ENCODE data around the gene TOX4. TPM values are rescaled to one million over a fixed set of nuclear protein-coding genes. Genes with fewer than 3 reads are reported as not detected.
A peak's percentile ranks its signal among the peaks of the same experiment; 100 is the strongest.

TOX4 gene
- total and polyA plus RNA-seq, 2 of the 8 experiments (the other 6 are each of a cell fraction or from before 2014, with no cell fraction given): 51.5 to 58.3 TPM

DNA sequence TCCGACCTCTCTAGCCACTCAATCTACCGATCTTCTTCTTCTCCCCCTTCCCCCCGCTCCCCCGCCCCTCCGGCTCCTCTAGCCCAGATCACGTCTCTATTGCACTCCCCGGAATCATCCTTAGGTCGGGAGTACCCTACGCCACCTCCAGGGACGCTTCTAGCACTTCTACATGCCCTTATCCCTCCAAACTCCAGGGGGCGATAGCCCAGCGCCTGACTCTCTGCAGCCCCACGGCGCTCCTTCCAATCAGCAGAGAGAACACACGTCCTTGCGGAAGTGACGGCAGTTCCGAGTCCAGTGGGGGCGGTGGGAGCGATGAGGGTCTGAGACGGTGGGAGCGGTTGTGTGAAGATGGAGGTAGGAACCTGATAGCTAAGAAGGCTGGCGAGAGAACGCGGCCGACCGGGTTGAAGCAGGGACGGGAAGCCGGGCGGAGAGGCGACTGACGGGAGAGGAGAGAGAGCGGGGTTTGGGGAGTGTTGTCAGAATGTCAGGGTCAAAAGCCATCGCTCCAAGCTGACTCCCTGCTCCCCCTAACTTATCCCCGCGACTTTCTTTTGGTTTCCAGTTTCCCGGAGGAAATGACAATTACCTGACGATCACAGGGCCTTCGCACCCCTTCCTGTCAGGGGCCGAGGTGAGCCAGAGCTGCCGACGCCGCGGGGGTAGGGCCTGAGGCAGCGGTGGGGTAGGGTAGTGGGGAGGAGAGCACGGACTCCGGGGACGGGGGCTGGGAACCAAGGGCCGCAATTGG is at the start of gene TOX4, which contains the start of gene RAB2B (continued):
- TF ChIP-seq KDM4A (IDR thresholded peaks at IDR 0.05; ENCODE audit: low read depth, low read length, severe bottlenecking) (no peak), TEAD4 (IDR thresholded peaks at IDR 0.05; ENCODE audit: low read depth, low read length) (no peak), SRF (IDR thresholded peaks at IDR 0.05; ENCODE audit: low read depth, low read length) (no peak), EZH2 (IDR thresholded peaks at IDR 0.05; ENCODE audit: low read depth, low read length, severe bottlenecking) (no peak), SP1 (IDR thresholded peaks at IDR 0.05; ENCODE audit: low read depth, low read length) (peak; percentile 81), TBP (IDR thresholded peaks at IDR 0.05; ENCODE audit: low read depth, low read length) (peak; percentile 78), TAF1 (IDR thresholded peaks at IDR 0.05; ENCODE audit: low read depth, low read length) (peak; percentile 82), HDAC6 (IDR thresholded peaks at IDR 0.05; ENCODE audit: low read depth, low read length) (no peak), GTF2F1 (IDR thresholded peaks at IDR 0.05; ENCODE audit: borderline replicate concordance, low read depth, low read length) (no peak), RXRA (IDR thresholded peaks at IDR 0.05; ENCODE audit: insufficient read depth, low read depth, low read length) (no peak), TCF12 (IDR thresholded peaks at IDR 0.05; ENCODE audit: low read depth, low read length) (no peak), NRF1 (IDR thresholded peaks at IDR 0.05; ENCODE audit: low read depth, low read length) (no peak)
- TF ChIP-seq, protein P1, sequence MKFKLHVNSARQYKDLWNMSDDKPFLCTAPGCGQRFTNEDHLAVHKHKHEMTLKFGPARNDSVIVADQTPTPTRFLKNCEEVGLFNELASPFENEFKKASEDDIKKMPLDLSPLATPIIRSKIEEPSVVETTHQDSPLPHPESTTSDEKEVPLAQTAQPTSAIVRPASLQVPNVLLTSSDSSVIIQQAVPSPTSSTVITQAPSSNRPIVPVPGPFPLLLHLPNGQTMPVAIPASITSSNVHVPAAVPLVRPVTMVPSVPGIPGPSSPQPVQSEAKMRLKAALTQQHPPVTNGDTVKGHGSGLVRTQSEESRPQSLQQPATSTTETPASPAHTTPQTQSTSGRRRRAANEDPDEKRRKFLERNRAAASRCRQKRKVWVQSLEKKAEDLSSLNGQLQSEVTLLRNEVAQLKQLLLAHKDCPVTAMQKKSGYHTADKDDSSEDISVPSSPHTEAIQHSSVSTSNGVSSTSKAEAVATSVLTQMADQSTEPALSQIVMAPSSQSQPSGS (IDR thresholded peaks at IDR 0.05; ENCODE audit: low read length): 0 out of 2 replicates have a peak, but pooled peaks have one; percentile 66
